Neural progenitor cell (in vitro differentiated cells): ENCODE results near the gene ACSL4. TPM values are rescaled to one million over a fixed set of nuclear protein-coding genes. Genes with fewer than 3 reads are reported as not detected.
"Not testable (repeated sequence)": the region's sequence is repeated elsewhere in the genome, so short reads cannot be mapped to it uniquely, and the experiment has no call there.

Source experiments
- DNase-seq: peaks from one replicate; pipeline ENCODE4 v3.0.0-alpha.2; 2016; ENCODE audit warnings: low spot score
- H2AFZ ChIP-seq: fragments of 200-600 bp; sonication (generic); replicated peaks from 2 replicates; pipeline ENCODE4 v1.6.1; 2016; ENCODE audit warnings: antibody characterized with exemption
- H3F3A ChIP-seq: fragments of 200-600 bp; sonication (generic); 2 replicates; pipeline ENCODE4 v1.6.1; 2016; ENCODE audit warnings: antibody characterized with exemption, low read depth
- H3K27ac ChIP-seq: fragments of 200-600 bp; sonication (generic); 2 replicates; pipeline ENCODE4 v1.5.1; 2016; ENCODE audit warnings: mild to moderate bottlenecking
- H3K27me3 ChIP-seq: fragments of 200-600 bp; sonication (generic); 2 replicates; pipeline ENCODE4 v1.6.1; 2016; ENCODE audit warnings: mild to moderate bottlenecking, moderate library complexity
- H3K36me3 ChIP-seq: fragments of 200-600 bp; sonication (generic); 2 replicates; pipeline ENCODE4 v1.5.1; 2016
- H3K4me1 ChIP-seq: fragments of 200-600 bp; sonication (generic); 2 replicates; pipeline ENCODE4 v1.6.1; 2016; ENCODE audit warnings: mixed run types
- H3K4me2 ChIP-seq: fragments of 200-600 bp; sonication (generic); 2 replicates; pipeline ENCODE4 v1.6.1; 2016
- H3K4me3 ChIP-seq: fragments of 200-600 bp; sonication (generic); 2 replicates; pipeline ENCODE4 v1.5.1; 2016
- H3K79me2 ChIP-seq: fragments of 200-600 bp; sonication (generic); 2 replicates; pipeline ENCODE4 v1.6.1; 2016; ENCODE audit warnings: low read depth
- H3K9ac ChIP-seq: fragments of 200-600 bp; sonication (generic); 2 replicates; pipeline ENCODE4 v1.6.1; 2016
- H3K9me3 ChIP-seq: fragments of 200-600 bp; sonication (generic); 2 replicates; pipeline ENCODE4 v1.5.1; 2016; ENCODE audit warnings: low read depth
- H4K20me1 ChIP-seq: fragments of 200-600 bp; sonication (generic); 2 replicates; pipeline ENCODE4 v1.6.1; 2016; ENCODE audit warnings: low read depth
- H3K27ac Mint-ChIP-seq: 3 replicates; pipeline ENCODE4 v1.8.0; 2021; ENCODE audit warnings: mixed read lengths
- H3K27me3 Mint-ChIP-seq: 2 replicates; pipeline ENCODE4 v1.8.0; 2022; ENCODE audit warnings: low read depth, mild to moderate bottlenecking, inconsistent platforms, moderate library complexity, mixed read lengths; ENCODE audit not compliant: insufficient read depth
- H3K36me3 Mint-ChIP-seq: 3 replicates; pipeline ENCODE4 v1.8.0; 2021; ENCODE audit warnings: mixed read lengths
- H3K4me1 Mint-ChIP-seq: 3 replicates; pipeline ENCODE4 v1.8.0; 2021; ENCODE audit warnings: mixed read lengths
- H3K4me3 Mint-ChIP-seq: 3 replicates; pipeline ENCODE4 v1.8.0; 2021; ENCODE audit warnings: mild to moderate bottlenecking, moderate library complexity, mixed read lengths
- H3K9me3 Mint-ChIP-seq: 3 replicates; pipeline ENCODE4 v1.8.0; 2020; ENCODE audit warnings: mixed read lengths
- EZH2 ChIP-seq: fragments of 200-600 bp; sonication (generic); IDR thresholded peaks from 2 replicates; pipeline ENCODE4 v1.6.1; 2017; ENCODE audit warnings: antibody characterized with exemption, mild to moderate bottlenecking, moderate library complexity
- EZH2phosphoT487 ChIP-seq: fragments of 200-600 bp; sonication (generic); IDR thresholded peaks from 2 replicates; pipeline ENCODE4 v1.6.1; 2017; ENCODE audit warnings: antibody characterized with exemption
- total RNA-seq: library from RNA; depleted of rRNA; stranded (reverse); fragments of >200 nt; gene quantifications from 2 replicates; pipeline ENCODE4 v1.2.3, GENCODE V29; 2015; ENCODE audit warnings: low replicate concordance
- TF ChIP-seq, protein P1 (sequence below): fragments of 200-600 bp; sonication (generic); IDR thresholded peaks from 2 replicates; pipeline ENCODE4 v1.5.1; 2017; ENCODE audit warnings: antibody characterized with exemption, mild to moderate bottlenecking

ACSL4 gene
- total RNA-seq, 1 donor from 2014 or later: 87.3 TPM

DNA sequence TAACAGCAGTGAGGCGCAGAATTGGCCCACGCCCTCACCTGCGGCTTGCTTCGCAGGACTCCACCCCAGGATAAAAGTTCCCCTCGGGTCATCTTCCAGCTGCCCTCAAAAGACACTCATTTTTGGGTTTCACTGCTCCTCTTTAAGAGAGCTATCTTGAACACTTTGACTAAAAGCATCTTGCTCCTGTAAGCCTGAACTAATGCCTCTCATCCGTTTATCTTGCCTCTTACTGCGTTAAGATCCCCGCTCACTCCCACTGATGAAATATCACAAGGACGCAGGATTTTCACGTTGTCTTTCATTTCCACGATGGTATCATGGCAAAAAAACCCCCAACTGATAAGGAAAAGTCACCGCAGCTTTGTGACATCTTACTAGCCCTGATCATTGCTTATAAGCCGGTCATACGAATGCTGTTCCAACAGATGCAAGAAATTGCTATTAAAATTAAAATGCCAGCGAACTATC is 591 bp upstream of the ACSL4 start:
- Histone ChIP-seq H3K27ac (no peak overlapping the region), H3K4me2 (peak overlapping the region; percentile 74), H4K20me1 (no peaks in the 10 kb centered on the region), H3K79me2 (peaks cover 34% of the 10 kb centered on the region), H3F3A (peaks cover 5% of the 10 kb centered on the region), H3K9me3 (no peaks in the 10 kb centered on the region), H3K9ac (no peak overlapping the region), H3K36me3 (no peaks in the 10 kb centered on the region), H3K27me3 (peaks cover 12% of the 10 kb centered on the region), H2AFZ (peak overlapping the region; percentile 65), H3K4me1 (no peaks in the 10 kb centered on the region), H3K4me3 (peak overlapping the region; percentile 66)
- Mint-ChIP-seq H3K27ac (peak overlapping the region; percentile 87), H3K27me3 (peaks cover 6% of the 10 kb centered on the region), H3K9me3 (peaks cover 9% of the 10 kb centered on the region), H3K4me1 (peaks cover 20% of the 10 kb centered on the region), H3K4me3 (peak overlapping the region; percentile 92), H3K36me3 (peaks cover 14% of the 10 kb centered on the region)
- DNase-seq: peak; percentile 1
- TF ChIP-seq, protein P1, sequence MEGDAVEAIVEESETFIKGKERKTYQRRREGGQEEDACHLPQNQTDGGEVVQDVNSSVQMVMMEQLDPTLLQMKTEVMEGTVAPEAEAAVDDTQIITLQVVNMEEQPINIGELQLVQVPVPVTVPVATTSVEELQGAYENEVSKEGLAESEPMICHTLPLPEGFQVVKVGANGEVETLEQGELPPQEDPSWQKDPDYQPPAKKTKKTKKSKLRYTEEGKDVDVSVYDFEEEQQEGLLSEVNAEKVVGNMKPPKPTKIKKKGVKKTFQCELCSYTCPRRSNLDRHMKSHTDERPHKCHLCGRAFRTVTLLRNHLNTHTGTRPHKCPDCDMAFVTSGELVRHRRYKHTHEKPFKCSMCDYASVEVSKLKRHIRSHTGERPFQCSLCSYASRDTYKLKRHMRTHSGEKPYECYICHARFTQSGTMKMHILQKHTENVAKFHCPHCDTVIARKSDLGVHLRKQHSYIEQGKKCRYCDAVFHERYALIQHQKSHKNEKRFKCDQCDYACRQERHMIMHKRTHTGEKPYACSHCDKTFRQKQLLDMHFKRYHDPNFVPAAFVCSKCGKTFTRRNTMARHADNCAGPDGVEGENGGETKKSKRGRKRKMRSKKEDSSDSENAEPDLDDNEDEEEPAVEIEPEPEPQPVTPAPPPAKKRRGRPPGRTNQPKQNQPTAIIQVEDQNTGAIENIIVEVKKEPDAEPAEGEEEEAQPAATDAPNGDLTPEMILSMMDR: no peak
- TF ChIP-seq EZH2 (no peak), EZH2phosphoT487 (no peak)

DNA sequence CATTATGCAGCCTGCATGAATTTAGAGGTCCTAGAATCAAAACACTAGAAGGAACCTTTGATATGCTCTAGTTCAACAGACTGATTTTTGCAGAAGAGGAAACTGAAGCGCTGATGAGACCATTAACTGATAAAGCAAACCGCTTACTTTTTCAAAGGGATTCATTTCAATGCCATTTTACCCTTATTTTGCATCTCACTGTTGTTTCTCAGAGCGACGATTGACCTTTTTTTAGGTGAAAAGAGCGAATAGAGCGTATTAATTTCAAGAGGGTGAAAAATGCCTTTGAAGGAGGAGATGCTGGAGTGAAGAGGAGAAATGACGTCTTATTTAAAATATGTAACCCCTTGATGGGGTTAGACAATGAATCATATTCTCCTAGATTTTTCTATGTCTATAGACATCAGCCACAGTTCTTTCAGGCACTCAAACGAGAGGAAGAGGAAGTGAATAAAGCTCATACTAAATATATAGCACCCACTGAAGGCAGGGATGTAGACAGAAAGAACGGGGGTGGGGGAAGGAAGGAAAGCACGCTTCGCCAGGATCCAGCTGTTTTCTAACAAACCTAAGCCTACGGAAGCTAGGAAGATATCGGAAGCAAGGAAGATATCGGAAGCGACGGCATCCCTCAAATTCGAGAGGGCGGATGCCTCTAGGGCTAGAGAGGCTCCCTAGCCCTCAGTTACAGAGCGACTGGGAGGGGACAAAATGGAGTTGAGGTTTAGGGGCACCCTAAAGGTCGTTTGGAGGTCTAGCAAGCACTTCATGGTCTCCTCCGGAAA is 848 bp downstream of the ACSL4 start:
- peak; percentile 25 for DNase-seq
- H2AFZ ChIP-seq: peak overlapping the region; percentile 65

DNA sequence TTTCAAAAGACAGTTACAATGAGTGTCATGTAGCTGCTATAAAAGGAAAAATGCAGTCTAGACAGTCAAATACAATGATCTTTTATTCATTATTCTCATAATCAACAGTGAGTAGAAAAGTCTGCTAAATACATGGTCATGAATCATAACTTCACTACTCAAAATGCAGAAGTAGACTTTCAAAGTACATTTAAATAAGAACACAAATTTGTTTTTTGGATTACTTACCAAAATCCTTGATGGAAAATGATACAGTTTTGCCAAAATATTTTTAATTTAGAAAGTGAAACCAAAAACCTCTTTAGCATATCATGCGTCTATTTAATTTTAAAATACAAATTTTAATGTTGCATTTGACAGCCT is 4.9 kb downstream of the ACSL4 start:
- no peak overlapping the region for H3K4me2 ChIP-seq
- H3K27me3 ChIP-seq: no peaks in the 10 kb centered on the region
- Mint-ChIP-seq H3K36me3 (peaks cover 31% of the 10 kb centered on the region), H3K4me1 (peaks cover 25% of the 10 kb centered on the region), H3K9me3 (peaks cover 15% of the 10 kb centered on the region), H3K4me3 (no peak overlapping the region), H3K27me3 (peaks cover 4% of the 10 kb centered on the region), H3K27ac (no peak overlapping the region)
- H3K9me3 ChIP-seq: no peaks in the 10 kb centered on the region
- no peak overlapping the region for H3K4me3 ChIP-seq
- H3K36me3 ChIP-seq: no peaks in the 10 kb centered on the region
- no peak for TF ChIP-seq EZH2
- TF ChIP-seq, protein P1: no peak
- TF ChIP-seq EZH2phosphoT487: no peak
- H3F3A ChIP-seq: no peaks in the 10 kb centered on the region
- no peak for DNase-seq
- peaks cover 73% of the 10 kb centered on the region for H3K79me2 ChIP-seq
- no peaks in the 10 kb centered on the region for H4K20me1 ChIP-seq
- no peak overlapping the region for H3K9ac ChIP-seq
- no peaks in the 10 kb centered on the region for H3K4me1 ChIP-seq
- no peak overlapping the region for H3K27ac ChIP-seq
- no peak overlapping the region for H2AFZ ChIP-seq

More for the DNA sequence above, 848 bp downstream of the ACSL4 start:
- Histone ChIP-seq H3K9me3 (no peaks in the 10 kb centered on the region), H3K36me3 (no peaks in the 10 kb centered on the region), H3K4me2 (peak overlapping the region; percentile 84), H3K4me3 (peak overlapping the region; percentile 66), H3K79me2 (peaks cover 49% of the 10 kb centered on the region), H3F3A (peaks cover 5% of the 10 kb centered on the region), H3K27ac (no peak overlapping the region), H3K27me3 (peaks cover 12% of the 10 kb centered on the region), H3K4me1 (no peaks in the 10 kb centered on the region), H3K9ac (no peak overlapping the region), H4K20me1 (no peaks in the 10 kb centered on the region)
- H3K36me3 Mint-ChIP-seq: peaks cover 19% of the 10 kb centered on the region
- peaks cover 32% of the 10 kb centered on the region for H3K4me1 Mint-ChIP-seq
- H3K27ac Mint-ChIP-seq: peak overlapping the region; percentile 65
- H3K9me3 Mint-ChIP-seq: peaks cover 11% of the 10 kb centered on the region
- H3K4me3 Mint-ChIP-seq: peak overlapping the region; percentile 99
- H3K27me3 Mint-ChIP-seq: peaks cover 6% of the 10 kb centered on the region
- TF ChIP-seq EZH2phosphoT487 (no peak), EZH2 (no peak)
- TF ChIP-seq, protein P1: no peak

DNA sequence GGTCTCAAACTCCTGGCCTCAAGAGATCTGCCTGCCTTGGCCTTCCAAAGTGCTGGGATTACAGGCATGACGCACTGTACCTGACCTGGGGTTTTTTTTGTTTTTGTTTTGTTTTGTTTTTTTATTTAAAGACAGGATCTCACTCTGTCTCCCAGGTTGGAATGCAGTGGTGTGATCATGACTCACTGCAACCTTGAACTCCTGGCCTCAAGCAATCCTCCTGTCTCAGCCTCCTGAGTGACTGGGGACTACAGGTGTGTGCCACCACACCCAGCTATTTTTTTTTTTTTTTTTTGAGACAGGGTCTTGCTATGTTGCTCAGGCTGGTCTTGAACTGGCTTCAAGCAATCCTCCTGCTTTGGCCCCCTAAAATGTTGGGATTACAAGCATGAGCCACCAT is 8.1 kb downstream of the ACSL4 start:
- H3K4me3 ChIP-seq, H3K27ac ChIP-seq, H2AFZ ChIP-seq, H3K9ac ChIP-seq, H3K36me3 ChIP-seq, H3K27me3 ChIP-seq, H3K9me3 ChIP-seq, H3K4me1 ChIP-seq, H3K27me3 Mint-ChIP-seq, DNase-seq, H3K4me3 Mint-ChIP-seq, H3K4me2 ChIP-seq, H3F3A ChIP-seq, H4K20me1 ChIP-seq, H3K27ac Mint-ChIP-seq: not testable (repeated sequence)
- Mint-ChIP-seq H3K36me3 (peaks cover 39% of the 10 kb centered on the region), H3K4me1 (peaks cover 29% of the 10 kb centered on the region), H3K9me3 (peaks cover 13% of the 10 kb centered on the region)
- peaks cover 69% of the 10 kb centered on the region for H3K79me2 ChIP-seq
